Neural cell (in vitro differentiated cells): ENCODE data around the gene TDP1. TPM values are rescaled to one million over a fixed set of nuclear protein-coding genes. Genes with fewer than 3 reads are reported as not detected.

Experiments
- H2AFZ ChIP-seq: fragments of 200-600, 300-800 bp; sonication (generic), shearing (Covaris generic); 2 replicates; pipeline ENCODE4 v1.6.0; 2014; ENCODE audit warnings: low read depth, mild to moderate bottlenecking, antibody characterized with exemption, low read length, moderate library complexity
- H3F3A ChIP-seq: fragments of 200-600 bp; shearing (Covaris generic); 2 replicates; pipeline ENCODE4 v1.6.1; 2016; ENCODE audit warnings: mild to moderate bottlenecking, moderate library complexity, mixed read lengths, antibody characterized with exemption, low read length; ENCODE audit not compliant: insufficient read depth, poor library complexity, severe bottlenecking
- H3K27ac ChIP-seq: fragments of 200-600, 300-800 bp; sonication (generic), shearing (Covaris generic); 2 replicates; pipeline ENCODE4 v1.5.1; 2014; ENCODE audit warnings: mild to moderate bottlenecking, low read length, moderate library complexity
- H3K27me3 ChIP-seq: fragments of 300-800, 200-600 bp; sonication (generic), shearing (Covaris generic); 2 replicates; pipeline ENCODE4 v1.6.0; 2014; ENCODE audit warnings: mild to moderate bottlenecking, low read depth, low read length, moderate library complexity; ENCODE audit not compliant: insufficient read depth
- H3K36me3 ChIP-seq: fragments of 300-800, 200-600 bp; sonication (generic), shearing (Covaris generic); 2 replicates; pipeline ENCODE4 v1.5.1; 2014; ENCODE audit warnings: mild to moderate bottlenecking, antibody characterized with exemption, low read length, moderate library complexity; ENCODE audit not compliant: insufficient read depth
- H3K4me2 ChIP-seq: fragments of 300-800, 200-600 bp; sonication (generic), shearing (Covaris generic); 2 replicates; pipeline ENCODE4 v1.6.0; 2014; ENCODE audit warnings: mild to moderate bottlenecking, low read length
- H3K4me3 ChIP-seq: fragments of 300-800, 200-600 bp; sonication (generic), shearing (Covaris generic); 2 replicates; pipeline ENCODE4 v1.5.1; 2014; ENCODE audit warnings: mild to moderate bottlenecking, low read length, moderate library complexity
- H3K79me2 ChIP-seq: fragments of 200-600 bp; shearing (Covaris generic); replicated peaks from 2 replicates; pipeline ENCODE4 v1.6.0; 2014; ENCODE audit warnings: mild to moderate bottlenecking, low read length, moderate library complexity; ENCODE audit not compliant: insufficient read depth
- H3K9ac ChIP-seq: fragments of 300-800, 200-600 bp; sonication (generic), shearing (Covaris generic); 2 replicates; pipeline ENCODE4 v1.6.1; 2016; ENCODE audit warnings: mild to moderate bottlenecking, low read length, mixed read lengths
- H3K9me2 ChIP-seq: fragments of 200-600 bp; shearing (Covaris generic); 2 replicates; pipeline ENCODE4 v1.6.1; 2016; ENCODE audit warnings: mild to moderate bottlenecking, low read length, mixed read lengths; ENCODE audit not compliant: insufficient read depth
- H3K9me3 ChIP-seq: fragments of 200-600, 300-800 bp; sonication (generic), shearing (Covaris generic); 2 replicates; pipeline ENCODE4 v1.6.1; 2016; ENCODE audit warnings: mild to moderate bottlenecking, mixed run types, low read length, moderate library complexity, mixed read lengths
- H4K20me1 ChIP-seq: fragments of 200-600 bp; shearing (Covaris generic); 2 replicates; pipeline ENCODE4 v1.6.1; 2016; ENCODE audit warnings: mild to moderate bottlenecking, mixed run types; ENCODE audit not compliant: insufficient read depth
- CTCF ChIP-seq: fragments of 450-650 bp; IDR thresholded peaks from 2 replicates; pipeline ENCODE4 v1.5.1; 2014; ENCODE audit warnings: antibody characterized with exemption, mild to moderate bottlenecking, moderate library complexity; ENCODE audit not compliant: poor library complexity, severe bottlenecking
- EP300 ChIP-seq: fragments of 450-650 bp; conservative IDR thresholded peaks from 2 replicates; pipeline ENCODE4 v1.6.1; 2014; ENCODE audit warnings: antibody characterized with exemption, mild to moderate bottlenecking, moderate library complexity; ENCODE audit not compliant: poor library complexity, severe bottlenecking
- EZH2 ChIP-seq: fragments of 200-600, 300-800 bp; shearing (Covaris generic), sonication (generic); IDR thresholded peaks from 2 replicates; pipeline ENCODE4 v1.6.1; 2014; ENCODE audit warnings: antibody characterized with exemption, low read length, borderline replicate concordance, mild to moderate bottlenecking; ENCODE audit not compliant: insufficient read depth, poor library complexity, severe bottlenecking
- MXI1 ChIP-seq: fragments of 450-650 bp; conservative IDR thresholded peaks from 2 replicates; pipeline ENCODE4 v1.6.1; 2014; ENCODE audit warnings: antibody characterized with exemption, mild to moderate bottlenecking; ENCODE audit not compliant: poor library complexity, severe bottlenecking
- POLR2AphosphoS5 ChIP-seq: IDR thresholded peaks from 2 replicates; pipeline ENCODE4 v1.6.1; 2012
- RAD21 ChIP-seq: fragments of 450-650 bp; conservative IDR thresholded peaks from 2 replicates; pipeline ENCODE4 v1.6.1; 2014; ENCODE audit warnings: antibody characterized with exemption, mild to moderate bottlenecking, moderate library complexity
- REST ChIP-seq: IDR thresholded peaks from 2 replicates; pipeline ENCODE4 v1.6.1; 2012; ENCODE audit warnings: borderline replicate concordance
- SMC3 ChIP-seq: fragments of 450-650 bp; conservative IDR thresholded peaks from 2 replicates; pipeline ENCODE4 v1.6.1; 2014; ENCODE audit warnings: antibody characterized with exemption, mild to moderate bottlenecking, moderate library complexity; ENCODE audit not compliant: poor library complexity
- TAF1 ChIP-seq: IDR thresholded peaks from 2 replicates; pipeline ENCODE4 v1.6.1; 2012; ENCODE audit warnings: low read depth
- polyA plus RNA-seq: library from polyadenylated mRNA; depleted of rRNA; stranded (reverse); fragments of >200 nt; gene quantifications from 2 replicates; pipeline ENCODE4 v1.2.3, GENCODE V29; 2014

TDP1 gene
- polyA plus RNA-seq, 1 donor from 2014 or later = 29.1 TPM

GRCh38 chr14:89983375-89983774 lies 27.6 kb downstream of the TDP1 start:
- no peak overlapping the region for H2AFZ ChIP-seq
- no peaks in the 10 kb centered on the region for H3F3A ChIP-seq
- no peaks in the 10 kb centered on the region for H3K27me3 ChIP-seq
- H3K36me3 ChIP-seq = peaks cover 4% of the 10 kb centered on the region
- no peak overlapping the region for H3K27ac ChIP-seq
- H3K4me3 ChIP-seq = no peak overlapping the region
- no peak overlapping the region for H3K9ac ChIP-seq
- H3K4me2 ChIP-seq = no peak overlapping the region
- no peaks in the 10 kb centered on the region for H3K9me3 ChIP-seq
- no peaks in the 10 kb centered on the region for H4K20me1 ChIP-seq
- TF ChIP-seq TAF1 (no peak), EP300 (no peak), SMC3 (no peak), REST (no peak), CTCF (no peak), MXI1 (no peak), POLR2AphosphoS5 (no peak), EZH2 (no peak), RAD21 (no peak)
- no peaks in the 10 kb centered on the region for H3K9me2 ChIP-seq
- H3K79me2 ChIP-seq = no peaks in the 10 kb centered on the region

GRCh38 chr14:89986462-89987160 lies 30.9 kb downstream of the TDP1 start:
- Histone ChIP-seq H3K4me2 (no peak overlapping the region), H3K27me3 (no peaks in the 10 kb centered on the region), H4K20me1 (no peaks in the 10 kb centered on the region), H2AFZ (no peak overlapping the region), H3K9ac (no peak overlapping the region), H3K4me3 (no peak overlapping the region), H3K9me2 (no peaks in the 10 kb centered on the region), H3K36me3 (peaks cover 4% of the 10 kb centered on the region), H3K79me2 (no peaks in the 10 kb centered on the region), H3F3A (no peaks in the 10 kb centered on the region), H3K9me3 (no peaks in the 10 kb centered on the region), H3K27ac (no peak overlapping the region)
- TF ChIP-seq RAD21 (no peak), EP300 (no peak), POLR2AphosphoS5 (no peak), SMC3 (no peak), TAF1 (no peak), CTCF (no peak), REST (no peak), EZH2 (no peak), MXI1 (no peak)
